Measurements from ENCODE around the gene REEP3.

DNA sequence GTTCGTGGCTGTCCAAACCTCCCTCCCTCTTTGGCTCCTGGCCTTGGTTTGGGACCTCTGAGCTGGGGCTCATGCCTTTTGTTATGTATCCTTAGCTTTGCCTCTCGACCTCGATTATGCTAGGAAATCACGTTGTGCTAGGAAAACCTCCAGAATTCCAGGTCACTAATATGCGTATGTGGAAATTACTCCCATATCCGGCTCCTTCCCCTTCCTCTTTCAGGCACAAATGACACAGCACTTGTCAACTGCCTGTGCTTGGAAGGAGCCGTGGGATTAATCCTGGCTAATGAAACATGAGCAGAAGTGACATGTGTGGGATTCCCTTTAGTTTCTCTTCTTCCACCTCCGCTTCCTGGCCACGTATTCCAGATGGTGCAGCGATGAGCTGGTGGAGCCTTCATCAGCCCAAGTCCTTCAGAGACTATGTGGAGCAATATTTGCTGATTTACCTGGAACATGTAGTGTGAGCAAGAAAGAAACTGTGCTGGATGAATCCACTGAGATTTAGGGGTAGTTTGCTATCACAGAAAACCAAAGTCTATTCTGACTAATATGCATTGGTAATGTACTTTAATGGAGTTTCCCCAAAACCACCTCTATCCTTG, 149.2 kb downstream of the REEP3 start:
- no peak for TF ChIP-seq CTCF (conservative IDR thresholded peaks at IDR 0.05 in 1 of 2, IDR thresholded peaks at IDR 0.05 in 1 of 2; ENCODE audit: extremely low read depth in 1 of 2, insufficient read depth in 1 of 2, low read depth in 1 of 2, low read length in 2 of 2)
- no peak for TF ChIP-seq EZH2 (IDR thresholded peaks at IDR 0.05; ENCODE audit: borderline replicate concordance, low read length)
